Kidney epithelial cell (primary cell): ENCODE measurements around the gene ODF2. TPM values are rescaled to one million over a fixed set of nuclear protein-coding genes. Genes with fewer than 3 reads are reported as not detected.
"Not testable (repeated sequence)": the region's sequence is repeated elsewhere in the genome, so short reads cannot be mapped to it uniquely, and the experiment has no call there.

Experiments used
- DNase-seq: peaks from one replicate; pipeline ENCODE4 v3.0.0-alpha.2; 2010; ENCODE audit warnings: low read depth
- H3K27me3 ChIP-seq: 2 replicates; pipeline ENCODE4 v1.6.0; 2011; ENCODE audit warnings: low read length; ENCODE audit not compliant: control insufficient read depth, insufficient read depth
- H3K36me3 ChIP-seq: 2 replicates; pipeline ENCODE4 v1.5.1; 2011; ENCODE audit warnings: low read length; ENCODE audit not compliant: control insufficient read depth, insufficient read depth
- H3K4me3 ChIP-seq: 2 replicates; pipeline ENCODE4 v1.5.1; 2011; ENCODE audit warnings: low read depth, mild to moderate bottlenecking, control low read depth, low read length
- total RNA-seq: library from RNA; depleted of rRNA; stranded (reverse); fragments of >200 nt; gene quantifications from 2 replicates; pipeline ENCODE4 v1.2.3, GENCODE V29; 2015
- TF ChIP-seq, protein P1 (sequence below): IDR thresholded peaks from 2 replicates; pipeline ENCODE4 v1.5.1; 2011; ENCODE audit warnings: mild to moderate bottlenecking, moderate library complexity, low read length, control low read depth, inconsistent platforms; ENCODE audit not compliant: insufficient read depth, poor library complexity, severe bottlenecking

ODF2 gene
- total RNA-seq, 1 donor from 2014 or later, result 24.9 TPM

DNA sequence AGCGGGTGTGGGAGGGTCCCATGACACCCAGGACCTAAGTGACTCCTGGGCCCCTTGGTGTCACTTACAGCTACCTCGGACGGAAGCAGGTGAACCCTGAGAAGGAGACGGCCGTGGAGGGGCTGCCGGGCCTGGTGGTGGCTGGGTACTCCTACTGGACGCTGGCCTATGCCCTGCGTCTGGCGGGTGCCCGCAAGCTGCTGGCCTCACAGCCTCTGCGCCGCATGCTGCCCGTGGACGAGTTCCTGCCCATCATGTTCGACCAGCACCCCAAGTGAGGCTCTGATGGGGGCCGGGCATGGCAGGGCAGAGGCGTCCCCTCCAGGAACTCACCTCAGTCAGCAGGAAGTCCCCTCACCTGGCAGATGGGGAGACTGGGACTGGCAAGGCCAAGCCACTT, 21.5 kb upstream of the ODF2 start:
- Histone ChIP-seq H3K36me3 (no peaks in the 10 kb centered on the region), H3K4me3 (no peak overlapping the region), H3K27me3 (no peaks in the 10 kb centered on the region)
- TF ChIP-seq, protein P1, sequence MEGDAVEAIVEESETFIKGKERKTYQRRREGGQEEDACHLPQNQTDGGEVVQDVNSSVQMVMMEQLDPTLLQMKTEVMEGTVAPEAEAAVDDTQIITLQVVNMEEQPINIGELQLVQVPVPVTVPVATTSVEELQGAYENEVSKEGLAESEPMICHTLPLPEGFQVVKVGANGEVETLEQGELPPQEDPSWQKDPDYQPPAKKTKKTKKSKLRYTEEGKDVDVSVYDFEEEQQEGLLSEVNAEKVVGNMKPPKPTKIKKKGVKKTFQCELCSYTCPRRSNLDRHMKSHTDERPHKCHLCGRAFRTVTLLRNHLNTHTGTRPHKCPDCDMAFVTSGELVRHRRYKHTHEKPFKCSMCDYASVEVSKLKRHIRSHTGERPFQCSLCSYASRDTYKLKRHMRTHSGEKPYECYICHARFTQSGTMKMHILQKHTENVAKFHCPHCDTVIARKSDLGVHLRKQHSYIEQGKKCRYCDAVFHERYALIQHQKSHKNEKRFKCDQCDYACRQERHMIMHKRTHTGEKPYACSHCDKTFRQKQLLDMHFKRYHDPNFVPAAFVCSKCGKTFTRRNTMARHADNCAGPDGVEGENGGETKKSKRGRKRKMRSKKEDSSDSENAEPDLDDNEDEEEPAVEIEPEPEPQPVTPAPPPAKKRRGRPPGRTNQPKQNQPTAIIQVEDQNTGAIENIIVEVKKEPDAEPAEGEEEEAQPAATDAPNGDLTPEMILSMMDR, result no peak
- no peak for DNase-seq

DNA sequence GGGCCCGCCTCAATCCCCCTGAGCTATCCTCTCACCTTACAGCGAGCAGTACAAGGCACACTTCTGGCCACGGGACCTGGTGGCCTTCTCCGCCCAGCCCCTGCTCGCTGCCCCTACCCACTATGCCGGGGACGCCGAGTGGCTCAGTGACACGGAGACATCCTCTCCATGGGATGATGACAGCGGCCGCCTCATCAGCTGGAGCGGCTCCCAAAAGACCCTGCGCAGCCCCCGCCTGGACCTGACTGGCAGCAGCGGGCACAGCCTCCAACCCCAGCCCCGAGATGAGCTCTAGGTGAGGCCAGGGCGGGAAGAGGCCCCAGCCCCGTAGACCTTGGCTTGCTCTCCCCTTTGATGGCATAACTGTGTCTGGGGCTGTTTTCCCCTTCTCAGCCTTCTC, 20.2 kb upstream of the ODF2 start:
- no peaks in the 10 kb centered on the region for H3K27me3 ChIP-seq
- TF ChIP-seq, protein P1, result no peak
- H3K36me3 ChIP-seq, result no peaks in the 10 kb centered on the region
- no peak for DNase-seq
- H3K4me3 ChIP-seq, result no peak overlapping the region

DNA sequence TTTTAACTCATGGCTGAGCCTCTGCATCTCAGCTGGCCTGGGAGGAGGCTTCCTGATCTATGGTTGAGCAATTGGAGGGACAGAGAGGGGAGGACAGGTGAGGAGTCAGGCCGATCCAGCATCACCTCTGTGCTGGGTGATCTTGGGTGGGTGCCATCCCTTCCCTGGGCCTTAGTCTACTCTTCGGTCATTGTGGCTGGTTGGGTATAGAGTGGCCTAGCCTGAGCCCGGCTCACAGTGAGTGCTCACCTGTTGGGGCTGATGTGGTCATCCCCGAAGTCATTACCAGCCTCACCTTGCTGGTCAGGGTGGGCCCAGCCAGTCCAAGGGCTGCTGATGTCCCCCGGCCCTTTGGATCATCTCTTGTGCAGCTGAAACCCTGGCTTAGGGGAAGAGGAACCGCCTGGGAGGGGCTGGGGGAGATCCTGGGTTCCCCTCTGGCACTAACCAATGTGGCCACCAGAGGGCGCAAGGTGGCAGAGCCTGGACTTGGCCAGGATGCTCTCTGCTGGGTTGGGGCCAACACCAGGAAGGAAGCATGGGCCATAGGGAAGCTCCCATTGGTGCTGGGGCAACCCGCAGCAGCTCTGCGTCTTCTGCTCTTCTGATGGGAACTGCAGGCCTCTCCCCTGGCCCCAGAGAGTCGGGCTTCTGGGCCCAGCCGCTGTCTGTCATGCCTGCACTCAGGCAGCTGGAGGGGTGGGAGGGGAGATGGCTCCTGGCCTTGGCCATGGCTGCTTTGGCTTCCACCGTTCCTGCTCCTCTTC, 17.3 kb upstream of the ODF2 start:
- no peak for DNase-seq
- TF ChIP-seq, protein P1, result peak; percentile 96
- H3K27me3 ChIP-seq, result no peaks in the 10 kb centered on the region
- no peak overlapping the region for H3K4me3 ChIP-seq
- H3K36me3 ChIP-seq, result no peaks in the 10 kb centered on the region

DNA sequence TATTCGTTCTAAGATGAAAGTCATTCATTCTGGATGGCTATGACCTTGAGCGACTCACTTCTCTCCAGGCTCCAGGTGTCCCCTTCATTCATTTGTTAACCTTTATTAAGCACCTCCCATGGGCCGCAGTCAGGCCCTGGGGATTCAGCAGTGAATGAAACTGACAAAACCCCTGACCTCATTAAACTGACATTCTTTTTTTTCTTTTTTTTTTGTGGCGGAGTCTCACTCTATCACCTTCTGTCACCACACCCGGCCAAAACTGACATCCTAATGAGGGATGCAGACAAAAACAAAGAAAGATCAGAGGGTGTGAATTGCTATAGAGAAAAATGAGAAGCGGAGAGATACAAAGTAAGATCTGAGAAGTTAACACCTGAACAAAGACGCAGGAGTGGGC, 16.5 kb upstream of the ODF2 start:
- no peaks in the 10 kb centered on the region for H3K27me3 ChIP-seq
- H3K36me3 ChIP-seq, result no peaks in the 10 kb centered on the region
- DNase-seq, result no peak
- TF ChIP-seq, protein P1, result no peak
- no peak overlapping the region for H3K4me3 ChIP-seq

DNA sequence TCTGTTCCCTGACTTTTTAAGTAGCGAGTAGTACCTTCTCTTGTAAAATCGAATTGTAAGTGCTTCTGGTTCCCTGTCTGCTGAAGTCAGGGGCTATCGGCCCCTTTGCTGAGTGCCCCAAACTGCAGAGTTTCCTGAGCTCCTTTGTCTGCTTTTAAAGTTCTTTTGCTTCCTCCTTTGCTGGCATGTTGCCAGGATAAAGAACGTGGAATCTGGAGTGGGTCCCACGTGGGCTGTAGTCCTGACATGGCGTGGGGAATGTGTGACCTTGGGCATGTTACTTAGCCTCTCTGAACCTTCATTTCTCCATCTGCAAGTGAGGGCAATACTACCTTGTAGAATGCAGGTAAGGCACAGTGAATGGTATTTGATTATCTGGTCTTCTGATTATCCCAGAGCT, 13.7 kb upstream of the ODF2 start:
- Histone ChIP-seq H3K27me3 (no peaks in the 10 kb centered on the region), H3K4me3 (no peak overlapping the region), H3K36me3 (no peaks in the 10 kb centered on the region)
- TF ChIP-seq, protein P1, result no peak
- DNase-seq, result no peak

DNA sequence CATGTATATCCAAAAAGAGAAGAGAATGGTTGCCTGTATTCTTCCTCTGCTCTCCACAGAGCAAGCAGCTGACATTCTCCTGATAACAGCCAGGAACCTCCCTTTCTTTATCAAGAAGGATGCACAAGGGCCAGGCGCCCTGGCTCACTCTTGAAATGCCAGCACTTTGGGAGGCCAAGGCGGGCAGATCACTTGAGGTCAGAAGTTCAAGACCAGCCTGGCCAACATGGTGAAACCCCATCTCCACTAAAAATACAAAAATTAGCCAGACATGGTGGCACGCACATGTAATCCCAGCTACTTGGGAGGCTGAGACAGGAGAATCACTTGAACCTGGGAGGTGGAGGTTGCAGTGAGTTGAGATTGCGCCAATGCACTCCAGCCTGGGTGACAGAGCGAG, 9.3 kb upstream of the ODF2 start:
- not testable (repeated sequence) for H3K27me3 ChIP-seq, H3K4me3 ChIP-seq, DNase-seq, H3K36me3 ChIP-seq
